CD14-positive monocyte (primary cell): ENCODE results near the gene FCHO1. TPM values are rescaled to one million over a fixed set of nuclear protein-coding genes. Genes with fewer than 3 reads are reported as not detected.

Source experiments
- DNase-seq, 3 donors: peaks; one replicate each; pipeline ENCODE4 v3.0.0-alpha.2; 2011 to 2022
- H2AFZ ChIP-seq: 2 replicates; pipeline ENCODE4 v1.6.0; 2012; ENCODE audit warnings: mild to moderate bottlenecking, low read depth, low read length, inconsistent platforms; ENCODE audit not compliant: insufficient read depth, poor library complexity, severe bottlenecking
- H3K27ac ChIP-seq, 2 donors: 1 replicate in 1 of 2; 2 replicates in 1 of 2; pipeline ENCODE4 v1.5.1; 2012 to 2013; ENCODE audit warnings: low read length in 2 of 2, control low read depth in 1 of 2, inconsistent platforms in 1 of 2, low read depth in 1 of 2, mild to moderate bottlenecking in 1 of 2
- H3K27me3 ChIP-seq, 2 donors: one replicate each; pipeline versions ENCODE4 v1.6.0 to v1.6.1; 2011 to 2013; ENCODE audit warnings: low read length in 2 of 2; ENCODE audit not compliant: control insufficient read depth in 2 of 2, insufficient read depth in 2 of 2
- H3K36me3 ChIP-seq, 2 donors: replicated peaks in 1 of 2; 1 replicate in 1 of 2; 2 replicates in 1 of 2; pipeline versions ENCODE4 v1.5.1 to v1.6.1; 2012 to 2013; ENCODE audit warnings: low read length in 2 of 2, control low read depth in 1 of 2, inconsistent platforms in 1 of 2, mild to moderate bottlenecking in 1 of 2; ENCODE audit not compliant: insufficient read depth in 2 of 2, control insufficient read depth in 1 of 2
- H3K4me1 ChIP-seq, 2 donors: 1 replicate in 1 of 2; 2 replicates in 1 of 2; pipeline versions ENCODE4 v1.5.1 to v1.6.1; 2012 to 2013; ENCODE audit warnings: low read length in 2 of 2, control low read depth in 1 of 2, inconsistent platforms in 1 of 2, mild to moderate bottlenecking in 1 of 2, moderate library complexity in 1 of 2; ENCODE audit not compliant: insufficient read depth in 2 of 2, control insufficient read depth in 1 of 2
- H3K4me2 ChIP-seq: replicated peaks from 2 replicates; pipeline ENCODE3; 2012; ENCODE audit warnings: low read length, moderate library complexity, mild to moderate bottlenecking; ENCODE audit not compliant: poor library complexity, severe bottlenecking; ENCODE audit errors: extremely low read depth
- H3K4me3 ChIP-seq, 3 experiments: fragments of 200-600 bp in 1 of 3; sonication (generic) in 1 of 3; replicated peaks in 1 of 3; 1 replicate in 2 of 3; 2 replicates in 1 of 3; pipeline ENCODE4 v1.5.1; 2011 to 2013; ENCODE audit warnings: low read length in 3 of 3, mild to moderate bottlenecking in 3 of 3, control low read depth in 2 of 3, low read depth in 2 of 3, inconsistent platforms in 1 of 3, moderate library complexity in 1 of 3
- H3K79me2 ChIP-seq: 2 replicates; pipeline ENCODE4 v1.6.0; 2012; ENCODE audit warnings: mild to moderate bottlenecking, control low read depth, inconsistent platforms, low read length, moderate library complexity; ENCODE audit not compliant: insufficient read depth
- H3K9ac ChIP-seq: 2 replicates; pipeline ENCODE4 v1.6.0; 2017; ENCODE audit warnings: low read length, mild to moderate bottlenecking; ENCODE audit not compliant: insufficient read depth, poor library complexity, severe bottlenecking
- H3K9me3 ChIP-seq, 2 donors: replicated peaks in 1 of 2; 1 replicate in 1 of 2; 2 replicates in 1 of 2; pipeline versions ENCODE4 v1.5.1 to v1.6.1; 2012 to 2013; ENCODE audit warnings: low read length in 2 of 2, control low read depth in 1 of 2; ENCODE audit not compliant: control insufficient read depth in 1 of 2, insufficient read depth in 1 of 2
- H4K20me1 ChIP-seq: 2 replicates; pipeline ENCODE4 v1.6.0; 2012; ENCODE audit warnings: mild to moderate bottlenecking, low read length, control low read depth, moderate library complexity; ENCODE audit not compliant: insufficient read depth
- H3K27ac Mint-ChIP-seq, 7 donors: one replicate each; pipeline ENCODE4 v1.8.0; 2020; ENCODE audit warnings: mild to moderate bottlenecking in 7 of 7, mixed read lengths in 7 of 7, moderate library complexity in 6 of 7, inconsistent platforms in 2 of 7
- H3K27me3 Mint-ChIP-seq, 3 donors: one replicate each; pipeline ENCODE4 v1.8.0; 2021 to 2022; ENCODE audit warnings: low read depth in 3 of 3, mild to moderate bottlenecking in 3 of 3, mixed read lengths in 3 of 3, moderate library complexity in 3 of 3, inconsistent platforms in 1 of 3
- H3K36me3 Mint-ChIP-seq, 2 donors: one replicate each; pipeline ENCODE4 v1.8.0; 2020; ENCODE audit warnings: mixed read lengths in 2 of 2, inconsistent platforms in 1 of 2, mild to moderate bottlenecking in 1 of 2
- H3K4me1 Mint-ChIP-seq: one replicate; pipeline ENCODE4 v1.8.0; 2020; ENCODE audit warnings: mild to moderate bottlenecking, mixed read lengths
- H3K4me3 Mint-ChIP-seq, 2 donors: one replicate each; pipeline ENCODE4 v1.8.0; 2020; ENCODE audit warnings: mild to moderate bottlenecking in 2 of 2, mixed read lengths in 2 of 2, moderate library complexity in 1 of 2
- H3K9me3 Mint-ChIP-seq, 7 donors: one replicate each; pipeline ENCODE4 v1.8.0; 2020 to 2022; ENCODE audit warnings: mixed read lengths in 7 of 7, mild to moderate bottlenecking in 6 of 7, moderate library complexity in 6 of 7, inconsistent platforms in 2 of 7
- WGBS: methylation state at CpG from one replicate; pipeline ENCODE4 v1.1.5; 2013; ENCODE audit warnings: missing lambda C conversion rate; ENCODE audit not compliant: insufficient coverage; 5-methylcytosine and 5-hydroxymethylcytosine counted together
- intact Hi-C, 2 donors: fragments of 100-400 bp; cut with micrococcal nuclease; formaldehyde crosslinking; loops; one replicate each; pipeline versions ENCODE4 v1.15.0 to v1.15.1; 2023
- polyA plus RNA-seq, 3 donors: library from polyadenylated mRNA; depleted of rRNA in 1 of 3; unstranded in 2 of 3; stranded (reverse) in 1 of 3; fragments of 300-500 nt in 2 of 3; fragments of >200 nt in 1 of 3; fragmentation: Illumina TruSeq in 2 of 3; gene quantifications; 1 replicate in 2 of 3; 2 replicates in 1 of 3; pipeline ENCODE4 v1.2.3, GENCODE V29; 2012 to 2021
- TF ChIP-seq, protein P1 (sequence below): fragments of 200-600 bp; IDR thresholded peaks from one replicate; pipeline ENCODE4 v1.8.0; 2022; ENCODE audit warnings: antibody characterized with exemption, mild to moderate bottlenecking

The FCHO1 gene
- polyA plus RNA-seq, 3 donors = 11.4 to 32.0 (median 13.4) TPM

DNA sequence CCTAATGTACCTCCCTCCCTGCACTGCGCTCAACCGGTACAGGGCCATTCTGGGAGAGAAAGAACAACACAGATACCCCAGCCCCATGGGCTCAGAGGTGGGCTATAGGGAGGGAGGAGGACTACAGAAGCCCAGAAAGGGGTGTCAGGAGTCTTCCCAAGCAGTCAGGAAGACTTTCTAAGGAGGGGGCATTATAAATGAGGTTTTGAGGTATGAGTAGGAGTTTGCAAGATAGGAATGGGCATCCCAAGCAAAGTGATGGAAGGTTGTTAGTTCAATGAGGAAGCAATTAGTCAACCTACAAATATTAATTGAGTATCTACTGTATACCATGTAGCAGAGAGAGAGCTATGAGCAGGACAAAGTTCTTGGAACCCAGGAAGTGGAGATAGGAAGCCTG is 37.4 kb downstream of the FCHO1 start:
- Histone ChIP-seq H4K20me1 (peaks cover 11% of the 10 kb centered on the region), H2AFZ (no peak overlapping the region), H3K27ac (no peak overlapping the region), H3K4me1 (no peaks in the 10 kb centered on the region), H3K36me3 (peaks cover 39 to 59% of the 10 kb centered on the region in 2 donors), H3K9ac (no peak overlapping the region), H3K9me3 (no peaks in the 10 kb centered on the region), H3K27me3 (peaks cover 0 to 11% of the 10 kb centered on the region in 2 donors), H3K79me2 (no peaks in the 10 kb centered on the region), H3K4me2 (no peak overlapping the region), H3K4me3 (no peak overlapping the region)
- Mint-ChIP-seq H3K9me3 (peaks cover 2 to 6% (median 4%) of the 10 kb centered on the region in 7 donors), H3K4me3 (no peak overlapping the region), H3K4me1 (peaks cover 10% of the 10 kb centered on the region), H3K36me3 (peaks cover 43 to 58% of the 10 kb centered on the region in 2 donors), H3K27me3 (peaks cover 19 to 38% (median 33%) of the 10 kb centered on the region in 3 donors), H3K27ac (no peak overlapping the region)
- DNase-seq = no peak
- TF ChIP-seq, protein P1, sequence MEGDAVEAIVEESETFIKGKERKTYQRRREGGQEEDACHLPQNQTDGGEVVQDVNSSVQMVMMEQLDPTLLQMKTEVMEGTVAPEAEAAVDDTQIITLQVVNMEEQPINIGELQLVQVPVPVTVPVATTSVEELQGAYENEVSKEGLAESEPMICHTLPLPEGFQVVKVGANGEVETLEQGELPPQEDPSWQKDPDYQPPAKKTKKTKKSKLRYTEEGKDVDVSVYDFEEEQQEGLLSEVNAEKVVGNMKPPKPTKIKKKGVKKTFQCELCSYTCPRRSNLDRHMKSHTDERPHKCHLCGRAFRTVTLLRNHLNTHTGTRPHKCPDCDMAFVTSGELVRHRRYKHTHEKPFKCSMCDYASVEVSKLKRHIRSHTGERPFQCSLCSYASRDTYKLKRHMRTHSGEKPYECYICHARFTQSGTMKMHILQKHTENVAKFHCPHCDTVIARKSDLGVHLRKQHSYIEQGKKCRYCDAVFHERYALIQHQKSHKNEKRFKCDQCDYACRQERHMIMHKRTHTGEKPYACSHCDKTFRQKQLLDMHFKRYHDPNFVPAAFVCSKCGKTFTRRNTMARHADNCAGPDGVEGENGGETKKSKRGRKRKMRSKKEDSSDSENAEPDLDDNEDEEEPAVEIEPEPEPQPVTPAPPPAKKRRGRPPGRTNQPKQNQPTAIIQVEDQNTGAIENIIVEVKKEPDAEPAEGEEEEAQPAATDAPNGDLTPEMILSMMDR = no peak
- no CpG with 5 or more reads among the region's 2 CpGs for WGBS
- intact Hi-C loops = no loop called here

- WGBS = 89% methylated on average over 1 of the region's 6 CpGs
- no peak overlapping the region for H2AFZ ChIP-seq
- H3K9me3 ChIP-seq = no peaks in the 10 kb centered on the region
- no peak overlapping the region for H3K4me2 ChIP-seq
- Mint-ChIP-seq H3K27ac (peak overlapping the region in 1 of 7 donors; percentile 41), H3K4me3 (no peak overlapping the region), H3K27me3 (peaks cover 34 to 51% (median 49%) of the 10 kb centered on the region in 3 donors), H3K4me1 (peaks cover 17% of the 10 kb centered on the region), H3K9me3 (peaks cover 2 to 15% (median 5%) of the 10 kb centered on the region in 7 donors), H3K36me3 (peaks cover 31 to 43% of the 10 kb centered on the region in 2 donors)
- H3K27ac ChIP-seq = no peak overlapping the region
- no peak for DNase-seq
- intact Hi-C loops = no loop called here
- no peaks in the 10 kb centered on the region for H4K20me1 ChIP-seq
- TF ChIP-seq, protein P1 = no peak
- peaks cover 24 to 43% of the 10 kb centered on the region in 2 donors for H3K36me3 ChIP-seq
- H3K79me2 ChIP-seq = no peaks in the 10 kb centered on the region
- no peak overlapping the region for H3K4me3 ChIP-seq
- H3K4me1 ChIP-seq = peaks cover 8 to 9% of the 10 kb centered on the region in 2 donors
- no peak overlapping the region for H3K9ac ChIP-seq
- H3K27me3 ChIP-seq = peaks cover 5 to 27% of the 10 kb centered on the region in 2 donors
These were observed 38.9 kb downstream of the FCHO1 start for GRCh38 chr19:17790059-17790780.
